Fibroblast of skin of scalp (primary cell): ENCODE data around the gene ERFL.
"Not testable (repeated sequence)": the region's sequence is repeated elsewhere in the genome, so short reads cannot be mapped to it uniquely, and the experiment has no call there.

ENCODE experiments used
- DNase-seq: peaks from one replicate; pipeline ENCODE4 v3.0.0-alpha.2; 2013

ERFL gene

GRCh38 chr19:41875973-41876372, 52.3 kb downstream of the ERFL start:
- DNase-seq = not testable (repeated sequence)

DNA sequence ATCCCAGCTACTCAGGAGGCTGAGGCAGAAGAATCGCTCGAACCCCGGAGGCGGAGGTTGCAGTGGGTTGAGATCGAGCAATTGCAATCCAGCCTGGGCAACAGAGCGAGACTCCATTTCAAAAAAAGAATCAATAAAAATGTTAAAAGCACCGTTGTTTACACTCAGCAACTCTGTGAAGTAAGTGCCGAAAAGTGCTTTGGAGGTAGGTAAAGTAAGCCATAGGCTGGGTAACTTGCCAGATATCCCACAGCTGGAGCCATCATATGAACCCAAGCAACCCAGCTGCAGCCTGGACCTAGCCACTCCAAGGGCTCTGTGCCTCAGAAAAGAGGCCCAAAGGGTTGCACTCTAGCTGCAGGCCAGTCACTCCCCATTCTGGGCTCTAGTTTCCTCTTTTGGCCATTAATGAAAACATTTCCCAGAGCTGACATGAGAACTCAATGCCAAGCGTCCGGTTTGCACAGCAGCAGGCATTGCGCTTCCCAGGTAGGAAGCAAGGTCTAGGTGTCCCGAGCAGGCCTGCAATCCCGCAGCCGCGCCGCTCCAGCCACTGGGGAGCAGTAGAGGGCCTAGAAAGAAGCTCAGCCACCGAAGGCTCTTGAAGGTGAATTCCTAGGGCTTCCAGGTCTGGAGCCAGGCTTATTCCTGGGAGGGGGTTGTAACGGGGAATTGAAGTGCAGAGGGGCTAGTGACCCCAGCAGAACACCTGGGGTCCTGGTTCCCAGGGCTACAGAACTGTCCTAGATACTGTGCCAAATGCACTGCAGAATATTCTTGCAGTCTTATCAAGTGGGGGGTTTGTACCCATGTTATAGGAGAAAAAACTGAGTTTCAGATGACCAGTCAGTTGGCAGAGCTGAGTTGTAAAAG, 55.2 kb downstream of the ERFL start:
- peak; percentile 59 for DNase-seq

DNA sequence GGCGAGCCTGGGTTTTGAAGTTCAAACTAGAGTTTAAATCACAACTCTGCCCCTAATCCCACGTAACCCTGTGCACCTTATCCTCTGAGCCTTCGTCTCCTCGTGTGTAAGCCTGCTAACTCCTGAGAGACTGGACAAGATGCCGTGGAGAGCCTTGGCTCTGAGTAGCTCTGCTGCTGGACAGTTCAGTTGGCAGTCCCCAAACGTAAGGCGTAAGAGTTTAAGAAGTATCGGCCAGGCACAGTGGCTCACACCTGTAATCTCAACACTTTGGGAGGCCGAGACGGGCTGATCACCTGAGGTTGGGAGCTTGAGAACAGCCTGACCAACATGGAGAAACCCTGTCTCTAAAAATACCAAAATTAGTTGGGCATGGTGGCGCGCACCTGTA, 55.9 kb downstream of the ERFL start:
- no peak for DNase-seq

DNA sequence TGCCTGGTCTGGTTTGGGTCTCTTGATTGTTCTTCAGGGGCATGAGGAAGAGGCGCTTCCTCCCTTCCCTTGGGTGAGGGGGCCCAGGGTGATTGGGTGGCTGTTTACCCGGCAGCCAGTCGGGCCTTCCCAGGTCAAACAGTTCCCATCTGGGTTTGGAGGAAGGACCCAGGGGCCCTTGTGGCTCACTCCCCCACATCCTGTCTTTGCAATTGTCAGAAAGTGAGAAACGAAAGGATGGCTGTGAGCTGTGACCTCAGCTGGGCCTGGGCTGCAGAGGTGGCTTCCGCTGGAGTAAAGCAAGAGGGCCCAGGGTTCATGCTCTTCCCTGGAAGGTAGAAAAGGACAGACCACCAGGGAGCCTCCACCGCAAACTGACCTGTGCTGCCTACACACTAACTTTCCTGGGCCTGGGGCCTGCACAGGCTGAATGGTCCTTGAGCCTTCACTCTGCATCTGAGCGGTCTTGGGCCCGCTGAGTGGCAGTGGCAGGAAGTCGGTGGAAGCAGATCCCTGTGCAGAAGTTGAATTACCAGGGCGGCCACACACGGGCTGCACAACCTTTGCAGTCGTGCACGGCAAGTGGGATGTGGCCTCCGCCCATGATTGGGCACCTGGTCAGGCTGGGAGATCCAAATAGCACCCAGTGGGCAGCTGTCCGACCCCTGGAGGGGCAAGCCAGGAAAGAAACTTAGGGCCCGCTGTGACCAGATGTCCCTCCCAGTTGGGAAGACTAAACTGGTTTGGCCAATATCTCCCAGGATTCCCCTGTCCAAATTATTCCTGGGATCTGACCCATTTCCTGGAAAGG, 56.5 kb downstream of the ERFL start:
- DNase-seq = no peak

- no peak for DNase-seq
Observed at GRCh38 chr19:41870401-41870873, 57.8 kb downstream of the ERFL start.

DNA sequence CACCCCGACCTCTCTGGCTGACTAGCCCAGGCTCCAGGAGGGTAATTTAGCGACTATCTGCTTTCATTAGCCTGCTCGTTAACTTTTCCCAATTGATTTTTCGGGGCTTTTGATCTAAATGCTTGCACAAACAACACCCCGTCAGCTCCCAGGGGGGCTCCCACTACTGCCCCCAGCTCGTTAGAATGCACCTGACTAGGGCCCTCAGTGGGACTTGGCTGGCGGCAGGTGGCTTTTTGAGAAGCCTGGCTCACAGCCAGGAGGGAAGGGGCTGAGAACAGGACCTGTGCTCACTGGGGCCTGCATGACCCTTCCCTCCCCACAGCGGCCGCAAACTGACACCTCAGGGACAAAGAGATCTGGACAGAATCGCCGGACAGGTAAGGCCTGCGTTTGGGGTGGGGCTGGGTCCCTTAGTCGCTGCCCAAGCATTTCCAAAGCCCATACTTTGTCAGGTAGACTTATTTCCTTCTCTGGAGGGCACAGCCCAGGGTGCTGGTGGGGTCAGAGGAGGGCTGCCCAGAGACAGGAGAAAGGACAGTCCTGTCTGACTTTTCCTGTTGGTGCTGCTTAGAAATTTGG, 58.8 kb downstream of the ERFL start:
- no peak for DNase-seq

DNA sequence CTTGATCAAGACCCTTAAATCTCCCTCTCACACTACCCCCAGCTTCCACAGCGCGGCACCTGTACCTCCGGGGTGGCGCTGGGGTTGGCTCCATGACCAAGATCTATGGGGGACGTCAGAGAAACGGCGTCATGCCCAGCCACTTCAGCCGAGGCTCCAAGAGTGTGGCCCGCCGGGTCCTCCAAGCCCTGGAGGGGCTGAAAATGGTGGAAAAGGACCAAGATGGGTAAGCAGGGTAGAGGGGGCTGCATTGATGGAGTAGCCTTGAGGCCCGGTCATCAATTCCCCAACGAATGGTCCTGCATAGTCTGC, 59.3 kb downstream of the ERFL start:
- DNase-seq = no peak

DNA sequence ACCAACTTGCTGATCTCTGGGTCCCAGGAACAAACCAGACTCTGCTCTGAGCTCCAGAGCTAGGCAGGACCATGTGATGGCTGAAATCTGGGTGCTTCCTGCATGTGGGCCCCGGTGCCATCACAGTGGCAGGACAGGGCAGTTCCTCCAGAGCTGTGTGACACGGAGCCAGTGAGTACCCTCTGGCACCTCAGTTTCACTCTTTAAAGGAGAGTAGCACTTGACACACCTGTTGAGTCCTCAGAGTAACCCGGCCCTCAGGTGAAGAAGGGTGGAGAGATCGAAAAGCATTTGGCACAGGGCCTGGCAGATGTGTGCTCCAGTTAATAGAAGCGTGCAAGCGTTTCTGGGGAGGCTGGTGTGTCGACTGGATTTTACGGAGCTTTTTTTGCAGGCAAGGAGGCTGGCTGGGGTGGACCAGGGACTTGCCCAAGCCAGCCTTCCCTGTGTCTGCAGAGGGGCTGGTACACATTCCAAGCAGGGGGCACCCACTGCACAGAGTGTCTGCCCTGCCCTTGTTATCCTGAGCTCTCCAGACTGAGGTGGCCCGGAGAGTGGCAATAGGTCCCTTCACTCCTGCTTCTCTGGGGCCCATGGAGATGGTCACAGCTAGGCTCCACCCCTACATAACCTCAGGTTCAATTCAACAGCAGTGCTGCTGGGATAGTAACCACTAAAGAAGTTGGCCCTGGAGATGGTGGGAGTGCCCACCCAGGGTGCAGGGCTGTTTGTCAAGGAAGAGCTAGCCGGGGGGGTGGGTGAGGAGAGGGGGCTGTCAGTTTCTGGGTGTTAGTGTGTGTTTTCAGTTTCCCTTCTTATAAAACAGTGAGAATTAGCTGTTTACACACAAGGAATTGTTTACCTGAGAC, 59.9 kb downstream of the ERFL start:
- DNase-seq = no peak

GRCh38 chr19:41866284-41866683, 62.0 kb downstream of the ERFL start:
- no peak for DNase-seq

GRCh38 chr19:41864374-41864773, 63.9 kb downstream of the ERFL start:
- no peak for DNase-seq

GRCh38 chr19:41863209-41863931, 64.9 kb downstream of the ERFL start:
- no peak for DNase-seq

DNA sequence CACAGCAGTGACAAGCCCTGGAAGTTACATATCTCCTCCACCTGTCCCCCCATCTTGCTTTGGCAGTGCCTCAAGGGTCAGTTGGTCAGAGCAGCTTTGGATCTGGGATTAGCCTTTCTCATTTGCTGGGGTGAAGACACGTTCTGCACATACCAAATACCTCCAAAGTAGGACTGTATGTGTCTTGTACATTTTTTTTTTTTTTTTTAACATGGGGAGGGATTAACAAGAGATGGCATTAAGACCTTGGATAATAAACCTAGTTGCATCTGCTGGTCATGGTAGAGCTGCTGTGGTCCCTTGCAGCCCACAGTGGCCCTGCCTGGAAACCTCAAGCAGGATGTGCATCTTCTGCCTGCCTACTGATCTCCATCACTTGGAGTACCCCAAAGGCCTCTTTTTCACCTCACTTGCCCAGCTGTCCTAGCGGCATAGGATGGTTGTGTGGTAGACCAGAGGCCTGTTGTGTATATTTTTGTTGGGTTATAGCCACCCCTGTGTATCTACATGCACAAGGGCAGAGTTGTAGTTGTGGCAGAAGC, 65.7 kb downstream of the ERFL start:
- DNase-seq = no peak

DNA sequence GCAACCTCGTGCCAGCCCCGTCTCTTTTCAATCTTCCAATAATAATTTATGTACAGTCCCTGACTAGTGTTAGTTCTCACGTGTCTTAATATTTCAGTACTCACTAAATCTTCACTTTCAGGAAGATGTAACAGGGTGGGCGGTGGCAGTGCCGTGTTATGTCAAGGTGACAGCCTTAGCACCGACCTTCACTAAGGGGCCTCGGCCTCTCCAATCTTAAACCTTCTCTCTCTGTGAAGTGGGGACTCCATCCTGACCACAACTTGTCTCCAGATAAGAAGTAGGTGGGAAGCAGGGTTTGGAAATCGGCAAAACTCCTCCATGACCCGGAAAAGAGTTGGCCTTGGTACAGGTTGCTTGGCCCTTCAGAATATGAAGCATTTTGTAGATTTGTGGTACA, 66.4 kb downstream of the ERFL start:
- no peak for DNase-seq

DNA sequence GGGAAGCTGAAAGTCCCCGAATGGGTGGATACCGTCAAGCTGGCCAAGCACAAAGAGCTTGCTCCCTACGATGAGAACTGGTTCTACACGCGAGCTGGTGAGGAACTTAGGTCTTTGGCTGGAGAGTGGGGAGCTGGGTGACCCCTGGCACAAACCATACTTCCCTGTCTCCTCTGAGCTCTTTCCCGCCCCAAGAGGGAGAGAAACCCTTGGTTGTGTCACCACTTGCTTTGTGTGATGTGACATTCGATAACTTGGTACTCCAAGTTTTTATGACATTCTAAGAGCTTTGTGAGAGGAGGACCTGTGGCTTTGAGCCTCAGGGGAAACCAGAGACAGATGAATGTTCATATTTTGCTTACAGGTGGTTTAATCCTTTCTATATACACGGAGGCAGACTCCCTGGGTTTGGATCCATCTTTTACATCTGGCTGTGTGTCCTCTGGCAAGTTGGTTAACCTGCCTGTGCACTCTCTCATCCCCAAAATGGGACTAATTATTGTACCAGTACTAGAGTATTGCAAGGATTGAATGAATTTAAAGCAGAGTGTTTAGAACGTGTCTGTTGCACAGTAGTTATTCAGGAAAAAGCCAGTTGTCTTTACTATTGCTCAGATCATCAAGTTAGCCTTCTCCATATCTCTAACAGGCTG, 67.0 kb downstream of the ERFL start:
- DNase-seq = no peak

- DNase-seq = no peak
Observed at GRCh38 chr19:41860419-41861115, 67.7 kb downstream of the ERFL start.

DNA sequence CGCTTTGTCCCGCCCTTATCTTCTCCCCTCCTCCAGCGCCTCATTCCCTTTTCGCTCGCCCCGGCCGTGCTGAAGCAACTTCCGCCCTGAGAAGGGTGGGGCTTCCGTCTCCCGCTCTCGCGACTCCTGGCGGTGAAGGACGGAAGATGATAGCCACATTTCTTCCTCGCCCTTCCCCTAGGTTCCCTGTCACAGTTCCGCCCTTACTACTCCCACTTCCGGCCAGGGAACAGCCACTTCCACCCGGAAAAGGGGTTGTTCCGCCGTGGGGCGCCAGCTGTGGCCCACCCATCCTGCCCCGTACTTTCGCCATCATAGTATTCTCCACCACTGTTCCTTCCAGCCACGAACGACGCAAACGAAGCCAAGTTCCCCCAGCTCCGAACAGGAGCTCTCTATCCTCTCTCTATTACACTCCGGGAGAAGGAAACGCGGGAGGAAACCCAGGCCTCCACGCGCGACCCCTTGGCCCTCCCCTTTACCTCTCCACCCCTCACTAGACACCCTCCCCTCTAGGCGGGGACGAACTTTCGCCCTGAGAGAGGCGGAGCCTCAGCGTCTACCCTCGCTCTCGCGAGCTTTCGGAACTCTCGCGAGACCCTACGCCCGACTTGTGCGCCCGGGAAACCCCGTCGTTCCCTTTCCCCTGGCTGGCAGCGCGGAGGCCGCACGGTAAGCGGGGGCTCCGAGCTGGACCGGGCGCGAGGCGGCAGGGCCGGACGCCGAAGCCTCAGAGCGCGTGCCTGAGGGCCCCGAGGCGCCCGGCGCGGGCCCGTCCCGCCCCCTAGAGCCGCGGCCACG, 68.4 kb downstream of the ERFL start, which contains the start of gene RPS19:
RPS19 (plus strand) TSS at position 638 of the 801 bp plus-strand sequence. CDS start 520 bp downstream, outside the sequence.
- DNase-seq = peak; percentile 99

GRCh38 chr19:41859213-41859617, 69.0 kb downstream of the ERFL start:
- DNase-seq = no peak
